GM23338 (cell line): Measurements from ENCODE around the gene BAD. TPM values are rescaled to one million over a fixed set of nuclear protein-coding genes. Genes with fewer than 3 reads are reported as not detected.

Experiments
- ATAC-seq: fragments of 200-7000 bp; cut with Tn5 transposase; 3 replicates; pipeline ENCODE4 v1.9.1; 2020
- DNase-seq: peaks from one replicate; pipeline ENCODE4 v3.0.0-alpha.2; 2015; ENCODE audit warnings: low spot score
- H2AFZ ChIP-seq: fragments of 200-600 bp; sonication (generic); 2 replicates; pipeline ENCODE4 v1.8.0; 2016; ENCODE audit warnings: antibody characterized with exemption, mild to moderate bottlenecking, moderate library complexity
- H3F3A ChIP-seq: fragments of 200-600 bp; sonication (generic); replicated peaks from 2 replicates; pipeline ENCODE4 v1.8.0; 2017; ENCODE audit warnings: antibody characterized with exemption, mixed run types, low read depth
- H3K27ac ChIP-seq: fragments of 200-600 bp; sonication (generic); 2 replicates; pipeline ENCODE4 v1.6.1; 2016; ENCODE audit warnings: low read depth
- H3K27me3 ChIP-seq: fragments of 200-600 bp; sonication (generic); 2 replicates; pipeline ENCODE4 v1.8.0; 2016; ENCODE audit warnings: mild to moderate bottlenecking, mixed run types, moderate library complexity; ENCODE audit not compliant: insufficient read depth
- H3K36me3 ChIP-seq: fragments of 200-600 bp; sonication (generic); 2 replicates; pipeline ENCODE4 v1.8.0; 2016; ENCODE audit warnings: mild to moderate bottlenecking; ENCODE audit not compliant: insufficient read depth
- H3K4me1 ChIP-seq: fragments of 200-600 bp; sonication (generic); 2 replicates; pipeline ENCODE4 v1.8.0; 2016; ENCODE audit warnings: mild to moderate bottlenecking, moderate library complexity; ENCODE audit not compliant: insufficient read depth
- H3K4me2 ChIP-seq: fragments of 200-600 bp; sonication (generic); 2 replicates; pipeline ENCODE4 v1.7.1; 2017; ENCODE audit warnings: mixed run types
- H3K4me3 ChIP-seq: fragments of 200-600 bp; sonication (generic); 2 replicates; pipeline ENCODE4 v1.6.1; 2016; ENCODE audit warnings: mixed run types
- H3K79me2 ChIP-seq: fragments of 200-600 bp; sonication (generic); replicated peaks from 2 replicates; pipeline ENCODE4 v1.8.0; 2017; ENCODE audit warnings: mild to moderate bottlenecking; ENCODE audit not compliant: insufficient read depth
- H3K9me2 ChIP-seq: fragments of 200-600 bp; sonication (generic); 2 replicates; pipeline ENCODE4 v1.8.0; 2017; ENCODE audit not compliant: insufficient read depth
- H4K20me1 ChIP-seq: fragments of 200-600 bp; sonication (generic); replicated peaks from 2 replicates; pipeline ENCODE4 v1.8.0; 2017; ENCODE audit warnings: mild to moderate bottlenecking; ENCODE audit not compliant: insufficient read depth
- H3K27ac Mint-ChIP-seq: 2 replicates; pipeline ENCODE4 v1.8.0; 2020; ENCODE audit warnings: inconsistent platforms, mild to moderate bottlenecking, moderate library complexity, mixed read lengths
- H3K27me3 Mint-ChIP-seq: 3 replicates; pipeline ENCODE4 v1.8.0; 2022; ENCODE audit warnings: low read depth, mild to moderate bottlenecking, moderate library complexity, mixed read lengths, inconsistent platforms; ENCODE audit not compliant: insufficient read depth, poor library complexity
- H3K36me3 Mint-ChIP-seq: 3 replicates; pipeline ENCODE4 v1.8.0; 2021; ENCODE audit warnings: low read depth, mild to moderate bottlenecking, inconsistent platforms, moderate library complexity, mixed read lengths
- H3K4me1 Mint-ChIP-seq: 3 replicates; pipeline ENCODE4 v1.8.0; 2020; ENCODE audit warnings: mild to moderate bottlenecking, inconsistent platforms, mixed read lengths
- H3K4me3 Mint-ChIP-seq: 3 replicates; pipeline ENCODE4 v1.8.0; 2021; ENCODE audit warnings: moderate library complexity, mild to moderate bottlenecking, inconsistent platforms, mixed read lengths
- H3K9me3 Mint-ChIP-seq: 3 replicates; pipeline ENCODE4 v1.8.0; 2020; ENCODE audit warnings: moderate library complexity, mild to moderate bottlenecking, inconsistent platforms, mixed read lengths
- CREB1 ChIP-seq: fragments of 250-450 bp; sonication (Bioruptor Pico); IDR thresholded peaks from 2 replicates; pipeline ENCODE4 v1.5.0; 2020; ENCODE audit warnings: low read depth, mild to moderate bottlenecking, moderate library complexity
- EZH2 ChIP-seq: fragments of 200-600 bp; sonication (generic); IDR thresholded peaks from one replicate; pipeline ENCODE4 v1.8.0; 2017; ENCODE audit warnings: antibody characterized with exemption, mild to moderate bottlenecking, low read depth; ENCODE audit not compliant: unreplicated experiment
- EZH2phosphoT487 ChIP-seq: fragments of 200-600 bp; sonication (generic); IDR thresholded peaks from one replicate; pipeline ENCODE4 v1.8.1; 2018; ENCODE audit warnings: antibody characterized with exemption; ENCODE audit not compliant: unreplicated experiment
- JUNB ChIP-seq: IDR thresholded peaks from one replicate; pipeline ENCODE4 v1.6.1; 2016; ENCODE audit warnings: antibody characterized with exemption; ENCODE audit not compliant: unreplicated experiment
- NANOG ChIP-seq: IDR thresholded peaks from 2 replicates; pipeline ENCODE4 v1.6.1; 2016; ENCODE audit warnings: antibody characterized with exemption, borderline replicate concordance
- POLR2AphosphoS5 ChIP-seq: IDR thresholded peaks from 2 replicates; pipeline ENCODE4 v1.6.1; 2016; ENCODE audit warnings: antibody characterized with exemption, low read depth
- ZNF331 ChIP-seq: fragments of 250-450 bp; sonication (Bioruptor Pico); IDR thresholded peaks from 2 replicates; pipeline ENCODE4 v1.5.0; 2020; ENCODE audit warnings: low read depth, mild to moderate bottlenecking, moderate library complexity
- polyA plus RNA-seq: library from polyadenylated mRNA; unstranded; fragments of >200 nt; fragmentation: Nextera tagmentation; extraction: Ambion mirVana; gene quantifications from 2 replicates; pipeline ENCODE4 v1.2.1, GENCODE V29; 2016
- total RNA-seq: library from RNA; depleted of rRNA; stranded (reverse); fragments of >200 nt; shearing (Covaris generic); gene quantifications from 2 replicates; pipeline ENCODE4 v1.2.3, GENCODE V29; 2014
- TF ChIP-seq, protein P1 (sequence below), 2 experiments: fragments of 200-600 bp in 1 of 2; sonication (generic) in 1 of 2; conservative IDR thresholded peaks; 2 replicates each; pipeline versions ENCODE4 v1.5.1 to v1.6.1; 2016 to 2017; ENCODE audit warnings: antibody characterized with exemption in 2 of 2, low read depth in 2 of 2, mild to moderate bottlenecking in 2 of 2, moderate library complexity in 1 of 2
- TF ChIP-seq, protein P2 (sequence below): IDR thresholded peaks from one replicate; pipeline ENCODE4 v1.6.1; 2018; ENCODE audit warnings: antibody characterized with exemption; ENCODE audit not compliant: unreplicated experiment
- TF ChIP-seq, protein P3 (sequence below): IDR thresholded peaks from 2 replicates; pipeline ENCODE4 v1.6.1; 2016; ENCODE audit warnings: antibody characterized with exemption

The BAD gene
- total and polyA plus RNA-seq, 2 experiments from 2014 or later = 46.3 to 46.4 TPM

DNA sequence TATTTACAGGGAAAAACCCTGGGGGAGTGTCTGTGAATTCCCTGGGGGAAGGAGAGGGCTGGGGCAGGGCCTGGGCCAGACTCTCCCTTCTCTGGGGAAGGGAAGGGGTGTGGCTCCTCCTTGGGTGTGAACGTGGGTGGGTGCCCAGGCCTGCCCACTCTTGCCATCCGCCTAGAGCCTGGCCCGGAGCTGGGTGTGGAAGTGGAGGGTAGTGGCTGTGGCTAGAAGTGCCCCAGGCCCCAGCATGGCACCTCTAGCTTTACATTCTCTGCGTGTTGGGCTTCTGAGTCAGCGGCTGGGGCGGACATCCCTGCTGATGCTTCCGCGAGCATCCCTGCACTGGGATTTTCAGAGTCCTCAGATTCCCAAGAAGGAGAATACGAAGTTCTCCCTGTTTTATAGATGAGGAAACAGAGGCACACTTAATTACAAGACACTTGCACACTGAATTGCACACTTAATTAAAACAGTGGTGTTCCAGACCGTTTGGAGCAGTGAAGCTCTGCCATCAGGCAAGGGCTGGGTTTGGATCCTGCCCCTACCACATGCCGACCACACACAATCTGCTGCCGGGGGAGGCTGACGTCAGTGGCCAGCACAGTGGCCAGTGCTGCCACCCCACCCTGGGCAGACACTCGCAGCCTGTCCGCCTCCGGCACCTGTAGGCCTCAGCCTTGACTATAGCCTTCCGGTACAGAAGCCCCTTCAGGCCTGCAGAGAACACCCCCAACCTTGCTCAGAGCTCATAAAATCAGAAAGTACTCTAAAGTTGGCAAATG lies 7.6 kb downstream of the BAD start:
- no peaks in the 10 kb centered on the region for H3K79me2 ChIP-seq
- Mint-ChIP-seq H3K4me1 (peaks cover 10% of the 10 kb centered on the region; the same call in 2 of the 3 replicates), H3K36me3 (peaks cover 7% of the 10 kb centered on the region), H3K27ac (no peak overlapping the region), H3K4me3 (no peak overlapping the region), H3K9me3 (no peaks in the 10 kb centered on the region), H3K27me3 (peaks cover 7% of the 10 kb centered on the region)
- no peaks in the 10 kb centered on the region; the same call in 1 of the 2 replicates for H4K20me1 ChIP-seq
- no peak overlapping the region for H3K4me2 ChIP-seq
- peaks cover 2% of the 10 kb centered on the region; the same call in 1 of the 2 replicates for H3K4me1 ChIP-seq
- ATAC-seq = no peak
- H3K36me3 ChIP-seq = no peaks in the 10 kb centered on the region
- H3F3A ChIP-seq = peaks cover 5% of the 10 kb centered on the region; the same call in 1 of the 2 replicates
- H3K27me3 ChIP-seq = no peaks in the 10 kb centered on the region
- TF ChIP-seq EZH2phosphoT487 (no peak), JUNB (no peak), POLR2AphosphoS5 (no peak), CREB1 (CRISPR knock-in tag) (no peak), NANOG (no peak)
- TF ChIP-seq, protein P1, sequence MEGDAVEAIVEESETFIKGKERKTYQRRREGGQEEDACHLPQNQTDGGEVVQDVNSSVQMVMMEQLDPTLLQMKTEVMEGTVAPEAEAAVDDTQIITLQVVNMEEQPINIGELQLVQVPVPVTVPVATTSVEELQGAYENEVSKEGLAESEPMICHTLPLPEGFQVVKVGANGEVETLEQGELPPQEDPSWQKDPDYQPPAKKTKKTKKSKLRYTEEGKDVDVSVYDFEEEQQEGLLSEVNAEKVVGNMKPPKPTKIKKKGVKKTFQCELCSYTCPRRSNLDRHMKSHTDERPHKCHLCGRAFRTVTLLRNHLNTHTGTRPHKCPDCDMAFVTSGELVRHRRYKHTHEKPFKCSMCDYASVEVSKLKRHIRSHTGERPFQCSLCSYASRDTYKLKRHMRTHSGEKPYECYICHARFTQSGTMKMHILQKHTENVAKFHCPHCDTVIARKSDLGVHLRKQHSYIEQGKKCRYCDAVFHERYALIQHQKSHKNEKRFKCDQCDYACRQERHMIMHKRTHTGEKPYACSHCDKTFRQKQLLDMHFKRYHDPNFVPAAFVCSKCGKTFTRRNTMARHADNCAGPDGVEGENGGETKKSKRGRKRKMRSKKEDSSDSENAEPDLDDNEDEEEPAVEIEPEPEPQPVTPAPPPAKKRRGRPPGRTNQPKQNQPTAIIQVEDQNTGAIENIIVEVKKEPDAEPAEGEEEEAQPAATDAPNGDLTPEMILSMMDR (conservative IDR thresholded peaks at IDR 0.05; ENCODE audit: low read depth in 2 of 2) = no peak
- TF ChIP-seq, protein P2, sequence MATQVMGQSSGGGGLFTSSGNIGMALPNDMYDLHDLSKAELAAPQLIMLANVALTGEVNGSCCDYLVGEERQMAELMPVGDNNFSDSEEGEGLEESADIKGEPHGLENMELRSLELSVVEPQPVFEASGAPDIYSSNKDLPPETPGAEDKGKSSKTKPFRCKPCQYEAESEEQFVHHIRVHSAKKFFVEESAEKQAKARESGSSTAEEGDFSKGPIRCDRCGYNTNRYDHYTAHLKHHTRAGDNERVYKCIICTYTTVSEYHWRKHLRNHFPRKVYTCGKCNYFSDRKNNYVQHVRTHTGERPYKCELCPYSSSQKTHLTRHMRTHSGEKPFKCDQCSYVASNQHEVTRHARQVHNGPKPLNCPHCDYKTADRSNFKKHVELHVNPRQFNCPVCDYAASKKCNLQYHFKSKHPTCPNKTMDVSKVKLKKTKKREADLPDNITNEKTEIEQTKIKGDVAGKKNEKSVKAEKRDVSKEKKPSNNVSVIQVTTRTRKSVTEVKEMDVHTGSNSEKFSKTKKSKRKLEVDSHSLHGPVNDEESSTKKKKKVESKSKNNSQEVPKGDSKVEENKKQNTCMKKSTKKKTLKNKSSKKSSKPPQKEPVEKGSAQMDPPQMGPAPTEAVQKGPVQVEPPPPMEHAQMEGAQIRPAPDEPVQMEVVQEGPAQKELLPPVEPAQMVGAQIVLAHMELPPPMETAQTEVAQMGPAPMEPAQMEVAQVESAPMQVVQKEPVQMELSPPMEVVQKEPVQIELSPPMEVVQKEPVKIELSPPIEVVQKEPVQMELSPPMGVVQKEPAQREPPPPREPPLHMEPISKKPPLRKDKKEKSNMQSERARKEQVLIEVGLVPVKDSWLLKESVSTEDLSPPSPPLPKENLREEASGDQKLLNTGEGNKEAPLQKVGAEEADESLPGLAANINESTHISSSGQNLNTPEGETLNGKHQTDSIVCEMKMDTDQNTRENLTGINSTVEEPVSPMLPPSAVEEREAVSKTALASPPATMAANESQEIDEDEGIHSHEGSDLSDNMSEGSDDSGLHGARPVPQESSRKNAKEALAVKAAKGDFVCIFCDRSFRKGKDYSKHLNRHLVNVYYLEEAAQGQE = no peak
- no peak for DNase-seq
- no peak overlapping the region for H3K27ac ChIP-seq
- no peak overlapping the region for H3K4me3 ChIP-seq
- no peaks in the 10 kb centered on the region for H3K9me2 ChIP-seq
- no peak overlapping the region for H2AFZ ChIP-seq

DNA sequence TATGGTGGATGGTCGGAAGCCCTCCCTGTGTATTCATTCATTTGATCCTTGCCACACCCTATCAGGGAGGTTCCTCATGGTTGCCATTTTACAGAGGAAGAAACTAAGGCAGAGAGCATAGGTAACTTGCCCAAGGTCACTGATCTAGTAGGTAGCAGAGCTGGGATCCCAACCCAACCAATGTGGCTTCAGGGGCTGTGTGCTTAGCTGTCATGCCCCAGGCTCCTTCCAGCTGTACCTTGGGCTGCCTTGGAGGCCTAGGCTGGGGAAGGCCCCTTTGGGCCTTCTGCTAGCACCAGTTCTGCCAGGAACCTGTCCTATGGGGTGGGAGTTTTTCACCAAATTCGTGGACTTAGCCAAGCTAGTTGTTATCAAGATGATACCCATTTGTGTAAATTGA lies 8.6 kb downstream of the BAD start:
- H3F3A ChIP-seq = peaks cover 8% of the 10 kb centered on the region; the same call in 1 of the 2 replicates
- H3K4me2 ChIP-seq = no peak overlapping the region
- H3K36me3 ChIP-seq = no peaks in the 10 kb centered on the region
- H3K79me2 ChIP-seq = no peaks in the 10 kb centered on the region
- H3K36me3 Mint-ChIP-seq = no peaks in the 10 kb centered on the region; the same call in 1 of the 3 replicates
- no peak overlapping the region for H3K4me3 Mint-ChIP-seq
- peaks cover 3% of the 10 kb centered on the region; the same call in 1 of the 2 replicates for H3K4me1 ChIP-seq
- DNase-seq (no peak), ATAC-seq (no peak)
- H4K20me1 ChIP-seq = no peaks in the 10 kb centered on the region; the same call in 1 of the 2 replicates
- H3K9me3 Mint-ChIP-seq = no peaks in the 10 kb centered on the region; the same call in 2 of the 3 replicates
- H3K9me2 ChIP-seq = no peaks in the 10 kb centered on the region
- H3K27ac ChIP-seq = no peak overlapping the region
- no peak overlapping the region for H3K4me3 ChIP-seq
- no peaks in the 10 kb centered on the region for H3K27me3 ChIP-seq
- H3K27me3 Mint-ChIP-seq = peaks cover 10% of the 10 kb centered on the region
- peaks cover 12% of the 10 kb centered on the region; the same call in 2 of the 3 replicates for H3K4me1 Mint-ChIP-seq
- H3K27ac Mint-ChIP-seq = no peak overlapping the region
- H2AFZ ChIP-seq = no peak overlapping the region
- TF ChIP-seq POLR2AphosphoS5 = no peak
- no peak for TF ChIP-seq EZH2
- no peak for TF ChIP-seq CREB1 (CRISPR knock-in tag)
- TF ChIP-seq, protein P2 = no peak
- no peak for TF ChIP-seq JUNB
- no peak for TF ChIP-seq NANOG
- TF ChIP-seq, protein P3, sequence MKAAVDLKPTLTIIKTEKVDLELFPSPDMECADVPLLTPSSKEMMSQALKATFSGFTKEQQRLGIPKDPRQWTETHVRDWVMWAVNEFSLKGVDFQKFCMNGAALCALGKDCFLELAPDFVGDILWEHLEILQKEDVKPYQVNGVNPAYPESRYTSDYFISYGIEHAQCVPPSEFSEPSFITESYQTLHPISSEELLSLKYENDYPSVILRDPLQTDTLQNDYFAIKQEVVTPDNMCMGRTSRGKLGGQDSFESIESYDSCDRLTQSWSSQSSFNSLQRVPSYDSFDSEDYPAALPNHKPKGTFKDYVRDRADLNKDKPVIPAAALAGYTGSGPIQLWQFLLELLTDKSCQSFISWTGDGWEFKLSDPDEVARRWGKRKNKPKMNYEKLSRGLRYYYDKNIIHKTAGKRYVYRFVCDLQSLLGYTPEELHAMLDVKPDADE = no peak
- no peak for TF ChIP-seq ZNF331 (CRISPR knock-in tag)
